ENCODE data around the gene SRGAP3. TPM values are rescaled to one million over a fixed set of nuclear protein-coding genes. Genes with fewer than 3 reads are reported as not detected.
"Not testable (repeated sequence)": the region's sequence is repeated elsewhere in the genome, so short reads cannot be mapped to it uniquely, and the experiment has no call there.

Gene SRGAP3
- total RNA-seq, 4 donors from 2014 or later = 6.7 to 24.8 (median 19.7) TPM

DNA sequence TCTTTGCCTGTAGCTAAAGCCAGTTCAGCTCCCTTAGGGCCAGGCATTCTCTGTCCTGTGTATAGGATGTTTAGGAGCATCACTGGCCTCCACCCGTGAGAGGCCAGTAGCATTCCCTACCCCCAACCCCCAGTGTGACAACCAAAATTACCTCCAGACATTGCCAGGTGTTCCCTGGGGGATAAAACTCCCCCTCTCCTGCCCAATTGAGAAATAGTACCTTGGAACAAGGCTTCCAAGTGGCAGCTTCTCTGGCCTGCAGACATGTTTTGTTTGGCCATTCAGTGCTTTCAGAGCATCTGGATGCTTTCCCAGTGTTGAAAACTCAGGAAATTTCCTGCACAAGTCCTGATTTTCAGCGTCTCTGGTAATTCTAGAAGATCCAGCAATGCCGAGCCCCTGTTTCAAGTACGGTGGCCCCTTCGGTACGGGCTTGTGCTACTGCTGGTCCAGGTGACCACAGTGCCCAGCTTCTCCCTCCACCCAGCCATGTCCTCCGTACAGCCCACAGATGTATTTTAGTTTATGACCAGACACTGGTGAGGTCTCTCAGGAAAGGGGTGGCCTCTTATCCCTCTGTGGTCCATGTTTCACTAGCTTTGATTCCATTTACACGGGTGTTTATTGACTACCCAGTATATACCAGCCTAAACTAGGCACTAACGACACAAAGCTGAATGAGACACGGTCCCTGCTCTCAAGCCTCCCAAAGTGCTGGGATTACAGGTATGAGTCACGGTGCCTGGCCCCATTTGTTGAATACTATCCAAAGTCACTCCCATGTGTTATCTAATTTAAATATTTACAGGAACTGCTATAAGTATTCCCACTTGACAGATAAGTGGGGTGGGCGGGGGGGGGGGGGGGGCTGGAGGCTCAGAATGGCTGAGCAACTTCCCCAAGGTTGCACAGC lies 160.7 kb downstream of the SRGAP3 start:
- Histone ChIP-seq H3K36me3 (no peaks in the 10 kb centered on the region), H3K27ac (no peak overlapping the region), H3K9me3 (no peaks in the 10 kb centered on the region), H3K27me3 (no peaks in the 10 kb centered on the region), H3K4me3 (no peak overlapping the region), H3K4me1 (no peaks in the 10 kb centered on the region)
- no peak for DNase-seq
- TF ChIP-seq, protein P1, sequence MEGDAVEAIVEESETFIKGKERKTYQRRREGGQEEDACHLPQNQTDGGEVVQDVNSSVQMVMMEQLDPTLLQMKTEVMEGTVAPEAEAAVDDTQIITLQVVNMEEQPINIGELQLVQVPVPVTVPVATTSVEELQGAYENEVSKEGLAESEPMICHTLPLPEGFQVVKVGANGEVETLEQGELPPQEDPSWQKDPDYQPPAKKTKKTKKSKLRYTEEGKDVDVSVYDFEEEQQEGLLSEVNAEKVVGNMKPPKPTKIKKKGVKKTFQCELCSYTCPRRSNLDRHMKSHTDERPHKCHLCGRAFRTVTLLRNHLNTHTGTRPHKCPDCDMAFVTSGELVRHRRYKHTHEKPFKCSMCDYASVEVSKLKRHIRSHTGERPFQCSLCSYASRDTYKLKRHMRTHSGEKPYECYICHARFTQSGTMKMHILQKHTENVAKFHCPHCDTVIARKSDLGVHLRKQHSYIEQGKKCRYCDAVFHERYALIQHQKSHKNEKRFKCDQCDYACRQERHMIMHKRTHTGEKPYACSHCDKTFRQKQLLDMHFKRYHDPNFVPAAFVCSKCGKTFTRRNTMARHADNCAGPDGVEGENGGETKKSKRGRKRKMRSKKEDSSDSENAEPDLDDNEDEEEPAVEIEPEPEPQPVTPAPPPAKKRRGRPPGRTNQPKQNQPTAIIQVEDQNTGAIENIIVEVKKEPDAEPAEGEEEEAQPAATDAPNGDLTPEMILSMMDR (IDR thresholded peaks at IDR 0.05) = no peak
- TF ChIP-seq POLR2A (IDR thresholded peaks at IDR 0.05) = no peak

DNA sequence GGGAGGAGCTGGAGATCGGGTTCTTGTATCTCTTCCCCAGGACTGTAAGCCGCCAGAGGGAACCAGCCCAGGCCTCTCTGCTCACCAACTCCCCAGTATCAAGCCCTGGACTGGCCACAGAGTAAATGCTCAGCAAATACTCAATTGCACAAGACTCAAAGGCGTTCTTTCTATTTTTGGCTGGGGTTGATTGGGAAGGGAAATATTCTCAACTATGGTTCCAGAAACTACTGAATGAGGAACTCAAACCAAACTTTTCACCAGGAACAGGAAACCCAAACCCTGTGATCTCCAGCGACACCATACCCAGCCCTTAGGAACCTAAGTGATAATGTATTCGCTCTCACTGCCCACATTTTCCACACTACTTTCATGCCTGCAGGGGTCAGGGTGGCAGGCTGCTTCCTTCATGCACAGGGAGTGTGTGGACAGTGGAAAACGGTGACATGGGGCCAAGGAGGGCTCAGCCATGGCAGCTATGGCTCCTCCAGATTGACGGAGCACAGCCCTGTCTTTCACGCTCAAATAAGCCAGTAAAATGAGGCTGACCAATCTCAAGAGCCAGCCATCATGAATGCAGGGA lies 161.5 kb downstream of the SRGAP3 start:
- no peaks in the 10 kb centered on the region for H3K36me3 ChIP-seq
- no peaks in the 10 kb centered on the region for H3K9me3 ChIP-seq
- H3K27me3 ChIP-seq = no peaks in the 10 kb centered on the region
- TF ChIP-seq, protein P1 (IDR thresholded peaks at IDR 0.05) = peak in 1 of 6 experiments; percentile 5
- TF ChIP-seq POLR2A (IDR thresholded peaks at IDR 0.05) = no peak
- H3K4me3 ChIP-seq = no peak overlapping the region
- H3K27ac ChIP-seq = no peak overlapping the region
- no peak for DNase-seq
- H3K4me1 ChIP-seq = no peaks in the 10 kb centered on the region

DNA sequence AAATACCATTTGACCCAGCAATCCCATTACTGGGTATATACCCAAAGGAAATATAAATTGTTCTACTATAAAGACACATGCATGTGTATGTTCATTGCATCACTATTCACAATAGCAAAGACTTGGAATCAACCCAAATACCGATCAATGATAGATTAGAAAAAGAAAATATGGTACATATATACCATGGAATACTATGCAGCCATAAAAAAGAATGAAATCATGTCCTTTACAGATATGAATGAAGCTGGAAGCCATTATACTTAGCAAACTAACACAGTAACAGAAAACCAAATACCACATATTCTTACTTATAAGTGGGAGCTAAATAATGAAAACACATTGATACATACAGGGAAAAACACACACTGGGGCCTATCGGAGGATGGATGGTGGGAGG lies 164.0 kb downstream of the SRGAP3 start:
- not testable (repeated sequence) for H3K4me3 ChIP-seq

DNA sequence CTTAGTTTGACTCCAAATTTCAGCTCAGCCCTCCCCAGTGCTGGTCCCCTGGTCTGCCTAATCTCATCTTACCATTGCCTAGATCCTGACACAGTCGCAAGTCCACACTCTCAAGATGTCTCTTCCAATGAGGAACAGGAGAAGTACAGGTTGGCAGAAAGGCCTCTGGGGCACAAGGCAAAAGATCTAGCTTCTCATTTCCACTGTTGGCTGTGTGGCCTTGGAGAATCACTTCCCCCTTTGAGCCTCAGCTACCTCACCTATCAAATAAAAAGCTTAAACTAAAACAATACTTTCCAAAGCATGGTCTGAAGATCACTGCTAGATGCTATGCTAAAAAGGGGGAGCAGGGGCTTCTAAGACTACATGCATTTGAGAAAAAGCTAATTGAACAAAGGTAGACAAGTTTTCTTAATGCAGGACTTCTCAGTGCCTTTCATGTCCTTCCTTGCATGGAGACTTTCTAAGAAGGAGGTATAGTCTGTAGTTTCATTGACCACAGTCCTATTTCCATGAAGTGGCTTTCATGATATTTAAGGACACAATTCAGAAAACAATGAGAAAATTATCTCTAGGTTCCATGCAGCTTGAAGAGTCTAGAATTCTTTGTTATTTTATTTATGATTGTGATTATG lies 168.1 kb downstream of the SRGAP3 start:
- H3K4me3 ChIP-seq = no peak overlapping the region
- H3K36me3 ChIP-seq = no peaks in the 10 kb centered on the region
- H3K4me1 ChIP-seq = no peaks in the 10 kb centered on the region
- TF ChIP-seq POLR2A (IDR thresholded peaks at IDR 0.05) = no peak
- TF ChIP-seq, protein P1 (IDR thresholded peaks at IDR 0.05) = no peak
- H3K27ac ChIP-seq = no peak overlapping the region
- DNase-seq = no peak
- no peaks in the 10 kb centered on the region for H3K9me3 ChIP-seq
- H3K27me3 ChIP-seq = no peaks in the 10 kb centered on the region

More for the DNA sequence above, 164.0 kb downstream of the SRGAP3 start:
- not testable (repeated sequence) for H3K27me3 ChIP-seq, H3K27ac ChIP-seq, H3K4me1 ChIP-seq, H3K9me3 ChIP-seq, DNase-seq, H3K36me3 ChIP-seq

DNA sequence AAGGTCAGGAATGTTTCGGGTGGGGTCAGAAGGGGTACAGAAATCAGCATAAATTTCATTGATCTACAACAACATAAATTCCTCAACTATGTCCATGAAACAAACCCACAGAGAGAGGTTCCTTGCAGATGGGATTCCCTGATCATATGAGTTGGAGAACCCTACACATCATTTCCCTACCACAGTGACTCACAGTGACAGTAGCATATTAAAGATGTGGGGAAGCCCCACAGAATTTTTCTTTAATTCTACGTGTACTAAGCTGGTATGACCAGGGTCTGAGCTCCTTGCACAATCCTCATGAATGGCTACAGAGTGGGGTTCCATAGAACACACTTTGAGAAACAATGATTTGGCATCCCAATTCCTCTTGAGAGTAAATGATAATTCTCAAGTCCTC lies 169.3 kb downstream of the SRGAP3 start:
- H3K27ac ChIP-seq = no peak overlapping the region
- H3K9me3 ChIP-seq = no peaks in the 10 kb centered on the region
- no peaks in the 10 kb centered on the region for H3K27me3 ChIP-seq
- no peaks in the 10 kb centered on the region for H3K4me1 ChIP-seq
- TF ChIP-seq POLR2A (IDR thresholded peaks at IDR 0.05) = no peak
- TF ChIP-seq, protein P1 (IDR thresholded peaks at IDR 0.05) = no peak
- DNase-seq = no peak
- H3K4me3 ChIP-seq = no peak overlapping the region
- H3K36me3 ChIP-seq = no peaks in the 10 kb centered on the region

DNA sequence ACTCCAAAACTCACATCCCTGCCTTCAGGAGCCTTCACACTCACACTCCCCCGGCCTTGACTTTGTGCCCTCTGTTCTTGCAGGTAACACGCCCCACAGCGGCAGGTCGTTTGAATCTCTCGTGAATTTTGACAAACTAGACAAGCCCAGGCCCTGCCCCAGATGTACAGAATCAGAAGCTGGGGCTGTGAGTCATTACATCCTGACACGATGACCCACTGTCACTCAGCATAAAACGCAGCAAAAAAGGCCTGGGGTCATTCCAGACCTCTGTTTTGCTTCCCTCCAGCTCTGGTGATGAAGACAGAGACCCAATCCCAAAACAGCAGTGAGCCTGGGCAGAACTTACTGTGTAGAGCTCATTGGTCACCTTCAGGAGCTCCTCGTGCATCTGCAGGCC lies 169.8 kb downstream of the SRGAP3 start:
- no peak for TF ChIP-seq POLR2A (IDR thresholded peaks at IDR 0.05)
- TF ChIP-seq, protein P1 (IDR thresholded peaks at IDR 0.05) = no peak
- no peak for DNase-seq
- no peaks in the 10 kb centered on the region for H3K27me3 ChIP-seq

More for the DNA sequence above, 169.8 kb downstream of the SRGAP3 start:
- Histone ChIP-seq H3K9me3 (no peaks in the 10 kb centered on the region), H3K27ac (no peak overlapping the region), H3K36me3 (no peaks in the 10 kb centered on the region), H3K4me1 (no peaks in the 10 kb centered on the region), H3K4me3 (no peak overlapping the region)
